ENCODE measurements around the gene PCDH9.

The PCDH9 gene

GRCh38 chr13:66530686-66531085 is 699.5 kb downstream of the PCDH9 start:
- H3K4me1 Mint-ChIP-seq: no peaks in the 10 kb centered on the region
- no peak overlapping the region for H3K4me3 Mint-ChIP-seq
- no peaks in the 10 kb centered on the region for H3K9me3 Mint-ChIP-seq
- ATAC-seq: no peak
- H3K27ac Mint-ChIP-seq: no peak overlapping the region
- H3K27me3 Mint-ChIP-seq: no peaks in the 10 kb centered on the region
- no peaks in the 10 kb centered on the region for H3K36me3 Mint-ChIP-seq

GRCh38 chr13:66530158-66530557 is 700.0 kb downstream of the PCDH9 start:
- ATAC-seq: no peak
- no peaks in the 10 kb centered on the region for H3K27me3 Mint-ChIP-seq
- no peaks in the 10 kb centered on the region for H3K4me1 Mint-ChIP-seq
- H3K4me3 Mint-ChIP-seq: no peak overlapping the region
- H3K9me3 Mint-ChIP-seq: peaks cover 1% of the 10 kb centered on the region
- no peaks in the 10 kb centered on the region for H3K36me3 Mint-ChIP-seq
- no peak overlapping the region for H3K27ac Mint-ChIP-seq

DNA sequence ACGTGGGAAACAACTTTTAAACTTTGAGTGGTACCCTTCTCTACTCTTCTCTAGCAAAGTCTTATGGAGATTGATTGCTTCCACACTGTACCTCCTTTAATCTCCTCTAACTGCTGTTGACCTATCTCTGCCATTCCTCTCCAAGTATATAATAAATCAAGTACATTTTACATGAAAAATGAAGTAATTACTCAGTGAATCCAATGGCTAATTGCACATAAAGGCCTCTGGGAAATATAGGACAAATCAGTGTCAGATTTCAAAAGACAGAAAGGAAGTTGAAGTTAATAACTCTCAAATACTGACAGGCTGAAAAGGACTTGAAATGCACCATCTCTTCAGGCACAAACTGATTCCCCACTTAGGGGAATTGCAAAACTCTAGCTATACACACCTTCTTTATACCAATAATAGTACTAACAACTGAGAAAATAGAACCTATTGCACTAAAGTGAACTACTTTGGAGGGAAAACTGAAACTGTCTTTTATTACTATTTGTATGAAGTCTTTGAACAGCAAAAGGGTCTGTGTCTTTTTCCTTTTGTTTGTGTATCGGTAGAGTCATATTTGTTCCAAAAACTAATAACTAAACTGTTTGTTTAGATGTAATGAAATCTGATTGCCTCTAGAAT is 701.1 kb downstream of the PCDH9 start:
- ATAC-seq: no peak
- H3K27me3 Mint-ChIP-seq: no peaks in the 10 kb centered on the region
- H3K36me3 Mint-ChIP-seq: no peaks in the 10 kb centered on the region
- no peak overlapping the region for H3K4me3 Mint-ChIP-seq
- H3K27ac Mint-ChIP-seq: no peak overlapping the region
- peaks cover 4% of the 10 kb centered on the region for H3K9me3 Mint-ChIP-seq
- H3K4me1 Mint-ChIP-seq: no peaks in the 10 kb centered on the region

GRCh38 chr13:66528180-66528579 is 702.0 kb downstream of the PCDH9 start:
- no peak overlapping the region for H3K27ac Mint-ChIP-seq
- no peak for ATAC-seq

DNA sequence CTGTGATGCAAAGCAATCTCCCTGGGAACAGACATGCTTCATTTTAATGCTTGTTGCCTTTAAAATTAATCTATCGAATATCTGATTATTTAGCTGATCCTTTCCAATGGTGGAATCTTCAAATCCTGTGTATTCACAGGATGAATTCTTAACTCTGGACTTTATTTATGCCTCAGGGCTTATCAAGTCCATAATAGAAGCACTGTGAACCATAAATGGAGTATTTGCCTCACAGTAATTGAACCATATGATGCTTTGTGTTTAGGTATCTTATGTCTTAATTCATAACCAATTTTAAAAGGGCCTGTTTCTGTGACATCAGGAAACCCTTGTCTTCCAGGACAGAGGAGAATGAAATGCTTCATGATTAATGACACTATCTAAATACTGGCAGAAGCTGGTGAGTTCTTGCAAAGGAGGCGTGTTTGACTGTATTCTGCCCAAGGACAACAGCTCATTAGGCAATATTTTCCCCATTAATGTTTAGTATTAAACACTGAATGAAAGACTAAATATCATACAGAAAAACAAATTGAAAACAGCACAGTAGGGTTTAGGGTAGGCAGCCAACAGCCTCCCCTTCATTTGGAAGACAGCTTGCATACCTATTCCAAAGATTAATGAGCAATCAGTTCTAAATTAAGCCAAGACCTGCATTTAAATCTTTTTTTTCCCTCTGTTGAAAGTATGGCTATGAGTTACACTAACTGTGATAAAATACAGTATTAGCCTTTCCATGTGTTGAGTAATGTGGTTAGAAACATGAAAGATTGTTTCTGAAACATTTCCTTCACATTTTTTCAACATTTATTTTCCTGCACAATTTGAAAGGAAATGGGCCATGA is 709.4 kb downstream of the PCDH9 start:
- Mint-ChIP-seq H3K9me3 (peaks cover 4% of the 10 kb centered on the region), H3K4me1 (no peaks in the 10 kb centered on the region), H3K27ac (no peak overlapping the region), H3K4me3 (no peak overlapping the region), H3K27me3 (no peaks in the 10 kb centered on the region), H3K36me3 (no peaks in the 10 kb centered on the region)
- ATAC-seq: no peak

More at GRCh38 chr13:66528180-66528579, 702.0 kb downstream of the PCDH9 start:
- no peaks in the 10 kb centered on the region for H3K36me3 Mint-ChIP-seq
- H3K4me1 Mint-ChIP-seq: no peaks in the 10 kb centered on the region
- peaks cover 4% of the 10 kb centered on the region for H3K9me3 Mint-ChIP-seq
- no peaks in the 10 kb centered on the region for H3K27me3 Mint-ChIP-seq
- H3K4me3 Mint-ChIP-seq: no peak overlapping the region

DNA sequence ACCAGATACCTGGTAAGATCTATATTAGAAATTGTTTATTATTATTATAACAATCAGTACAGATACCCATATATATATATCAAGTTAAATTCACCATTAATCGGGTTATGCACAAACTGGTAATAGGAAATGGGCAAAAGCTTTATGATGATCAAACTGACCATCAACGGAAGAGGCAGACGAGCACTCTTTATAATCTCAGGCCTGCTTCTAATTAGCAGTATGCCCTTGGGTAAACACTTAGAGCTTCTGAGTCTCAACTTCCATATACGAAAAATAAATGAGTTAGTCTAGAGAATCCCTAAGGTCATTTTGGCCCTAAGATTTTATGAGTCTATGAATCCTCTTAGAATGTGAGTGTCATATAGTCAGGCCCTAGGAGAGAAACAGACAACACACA is 710.9 kb downstream of the PCDH9 start:
- no peaks in the 10 kb centered on the region for H3K36me3 Mint-ChIP-seq
- no peak for ATAC-seq
- no peaks in the 10 kb centered on the region for H3K9me3 Mint-ChIP-seq
- no peaks in the 10 kb centered on the region for H3K27me3 Mint-ChIP-seq
- no peak overlapping the region for H3K27ac Mint-ChIP-seq
- H3K4me1 Mint-ChIP-seq: no peaks in the 10 kb centered on the region
- no peak overlapping the region for H3K4me3 Mint-ChIP-seq

- no peak overlapping the region for H3K4me3 Mint-ChIP-seq
- H3K27me3 Mint-ChIP-seq: no peaks in the 10 kb centered on the region
- ATAC-seq: no peak
- H3K4me1 Mint-ChIP-seq: no peaks in the 10 kb centered on the region
- no peaks in the 10 kb centered on the region for H3K9me3 Mint-ChIP-seq
- H3K27ac Mint-ChIP-seq: no peak overlapping the region
- H3K36me3 Mint-ChIP-seq: no peaks in the 10 kb centered on the region
These were observed 712.1 kb downstream of the PCDH9 start for GRCh38 chr13:66518068-66518467.

DNA sequence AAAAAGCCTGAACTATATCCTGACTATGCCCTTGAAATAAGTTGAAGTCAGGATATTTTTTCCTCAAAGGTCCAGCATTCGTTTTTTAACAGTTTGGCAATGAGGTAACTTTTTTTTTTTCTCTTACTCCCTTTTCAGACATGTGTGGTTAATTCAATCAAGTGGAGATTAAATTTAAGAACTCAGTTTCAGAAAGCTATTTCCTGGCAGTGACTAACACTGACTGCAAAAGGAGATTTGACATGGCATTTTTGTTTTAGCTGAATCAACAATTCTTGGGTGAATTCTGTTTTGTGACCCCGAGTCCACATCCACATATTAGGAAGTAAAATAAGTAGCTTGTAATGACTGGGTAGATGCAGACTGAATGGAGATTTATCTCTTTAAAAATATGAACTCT is 716.4 kb downstream of the PCDH9 start:
- no peak for ATAC-seq
- H3K9me3 Mint-ChIP-seq: peaks cover 3% of the 10 kb centered on the region
- no peak overlapping the region for H3K27ac Mint-ChIP-seq
- H3K36me3 Mint-ChIP-seq: no peaks in the 10 kb centered on the region
- H3K27me3 Mint-ChIP-seq: no peaks in the 10 kb centered on the region
- no peaks in the 10 kb centered on the region for H3K4me1 Mint-ChIP-seq
- H3K4me3 Mint-ChIP-seq: no peak overlapping the region

GRCh38 chr13:66509175-66509574 is 721.0 kb downstream of the PCDH9 start:
- Mint-ChIP-seq H3K4me3 (no peak overlapping the region), H3K9me3 (peaks cover 7% of the 10 kb centered on the region), H3K27me3 (no peaks in the 10 kb centered on the region), H3K36me3 (no peaks in the 10 kb centered on the region), H3K4me1 (no peaks in the 10 kb centered on the region), H3K27ac (no peak overlapping the region)
- ATAC-seq: no peak

DNA sequence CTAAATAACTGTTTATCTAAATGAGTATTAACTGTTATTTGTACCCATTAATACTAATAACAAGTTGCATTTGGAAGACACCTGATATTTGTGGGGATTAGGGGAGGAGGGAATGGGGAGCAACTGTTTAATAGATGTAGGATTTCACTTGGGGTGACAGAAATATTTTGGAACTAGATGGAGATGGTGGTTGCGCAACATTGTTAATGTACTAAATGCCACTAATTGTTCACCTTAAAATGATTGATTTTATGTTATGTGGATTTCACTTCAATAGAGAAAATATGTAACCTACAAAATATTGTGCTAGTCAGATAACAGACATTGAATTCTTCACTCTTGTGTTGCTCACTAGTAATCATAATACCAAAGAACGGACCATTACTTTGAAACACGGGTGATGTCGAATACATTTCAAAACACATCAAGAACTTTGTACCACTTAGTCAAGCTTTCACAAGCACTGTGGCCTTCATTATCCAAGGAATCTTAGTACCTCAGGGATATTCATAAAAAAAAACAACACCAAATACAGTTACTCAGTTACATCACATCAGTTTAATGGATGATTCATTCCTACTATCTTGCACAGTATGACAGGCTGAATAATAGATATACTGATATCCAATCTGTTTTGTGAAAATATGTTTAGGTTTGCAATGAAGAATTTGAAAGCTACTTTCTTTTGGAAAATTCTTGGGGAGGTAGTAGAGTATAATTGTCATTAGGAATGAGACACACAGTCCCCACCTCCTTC is 721.8 kb downstream of the PCDH9 start:
- Mint-ChIP-seq H3K27me3 (no peaks in the 10 kb centered on the region), H3K4me3 (no peak overlapping the region), H3K9me3 (peaks cover 7% of the 10 kb centered on the region), H3K27ac (no peak overlapping the region), H3K36me3 (no peaks in the 10 kb centered on the region), H3K4me1 (no peaks in the 10 kb centered on the region)
- ATAC-seq: no peak

- ATAC-seq: no peak
These were observed 723.2 kb downstream of the PCDH9 start for GRCh38 chr13:66506979-66507378.

GRCh38 chr13:66506051-66506777 is 723.9 kb downstream of the PCDH9 start:
- no peak overlapping the region for H3K27ac Mint-ChIP-seq
- peaks cover 7% of the 10 kb centered on the region for H3K9me3 Mint-ChIP-seq

More at GRCh38 chr13:66506979-66507378, 723.2 kb downstream of the PCDH9 start:
- no peaks in the 10 kb centered on the region for H3K27me3 Mint-ChIP-seq
- H3K9me3 Mint-ChIP-seq: peaks cover 7% of the 10 kb centered on the region
- no peaks in the 10 kb centered on the region for H3K36me3 Mint-ChIP-seq
- no peak overlapping the region for H3K4me3 Mint-ChIP-seq
- H3K27ac Mint-ChIP-seq: no peak overlapping the region
- no peaks in the 10 kb centered on the region for H3K4me1 Mint-ChIP-seq

GRCh38 chr13:66503890-66504289 is 726.2 kb downstream of the PCDH9 start:
- Mint-ChIP-seq H3K27ac (no peak overlapping the region), H3K4me3 (no peak overlapping the region), H3K27me3 (no peaks in the 10 kb centered on the region), H3K9me3 (peaks cover 4% of the 10 kb centered on the region), H3K4me1 (no peaks in the 10 kb centered on the region), H3K36me3 (no peaks in the 10 kb centered on the region)
- ATAC-seq: no peak

More at GRCh38 chr13:66506051-66506777, 723.9 kb downstream of the PCDH9 start:
- ATAC-seq: no peak
- Mint-ChIP-seq H3K4me3 (no peak overlapping the region), H3K27me3 (no peaks in the 10 kb centered on the region), H3K4me1 (no peaks in the 10 kb centered on the region), H3K36me3 (no peaks in the 10 kb centered on the region)

GRCh38 chr13:66501181-66501580 is 729.0 kb downstream of the PCDH9 start:
- Mint-ChIP-seq H3K27me3 (no peaks in the 10 kb centered on the region), H3K36me3 (no peaks in the 10 kb centered on the region), H3K27ac (no peak overlapping the region), H3K4me1 (no peaks in the 10 kb centered on the region), H3K4me3 (no peak overlapping the region), H3K9me3 (peaks cover 4% of the 10 kb centered on the region)
- no peak for ATAC-seq

- Mint-ChIP-seq H3K36me3 (no peaks in the 10 kb centered on the region), H3K27me3 (no peaks in the 10 kb centered on the region), H3K27ac (no peak overlapping the region), H3K4me1 (no peaks in the 10 kb centered on the region), H3K4me3 (no peak overlapping the region), H3K9me3 (no peaks in the 10 kb centered on the region)
- no peak for ATAC-seq
These were observed 737.7 kb downstream of the PCDH9 start for GRCh38 chr13:66492479-66492878.
